ENCODE measurements around the gene HBZ. TPM values are rescaled to one million over a fixed set of nuclear protein-coding genes. Genes with fewer than 3 reads are reported as not detected.

The HBZ gene
- total RNA-seq, 1 experiment from 2014 or later, result 1.1 TPM

DNA sequence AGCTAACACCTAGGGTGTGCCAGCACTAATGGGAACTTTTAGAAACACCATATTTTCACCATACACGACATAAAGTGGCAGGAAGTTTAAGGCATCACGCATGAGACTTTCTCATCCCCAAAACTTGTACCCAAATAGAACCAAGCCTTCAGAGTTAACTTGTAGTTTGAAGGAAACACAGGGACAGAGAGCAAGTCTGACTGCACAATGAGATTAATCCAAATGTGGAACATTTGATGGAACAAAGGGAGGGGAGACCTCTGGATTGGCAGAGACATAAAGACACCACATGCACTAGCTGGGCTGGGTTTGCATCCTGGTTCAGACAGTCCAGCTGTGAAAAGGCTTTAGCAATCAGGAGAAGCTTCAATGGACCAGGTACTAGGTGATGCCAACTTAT, 38.1 kb upstream of the HBZ start:
- Histone ChIP-seq H3K27me3 (ENCODE audit: control insufficient read depth, insufficient read depth, low read length) (no peaks in the 10 kb centered on the region), H3K36me3 (ENCODE audit: control insufficient read depth, insufficient read depth, low read length) (peaks cover 15% of the 10 kb centered on the region), H3K27ac (ENCODE audit: low read length) (no peak overlapping the region), H3K9me3 (ENCODE audit: control insufficient read depth, insufficient read depth, low read depth, low read length) (no peaks in the 10 kb centered on the region), H3K4me1 (ENCODE audit: control insufficient read depth, insufficient read depth, low read length) (no peaks in the 10 kb centered on the region; the same call in 1 of the 2 replicates), H3K4me3 (ENCODE audit: low read depth in 2 of 2, low read length in 2 of 2) (no peak overlapping the region)
- CTCF ChIA-PET, result interaction anchor here (0.8 kb wide), 1 partner anchor 18 kb away, joined by 3 read pairs; no protein-coding TSS in a partner anchor
- in situ Hi-C loops (cut with HindIII; ENCODE audit: low pct_unique_long_range_greater_than_20kb, low sequenced_read_pairs), result no loop called here
- intact Hi-C loops (cut with micrococcal nuclease; ENCODE audit: unreplicated experiment), result no loop called here
- POLR2A ChIA-PET, result no interaction called here
- no TSS peak for BruUV-seq (replicated peaks)
- no peak for TF ChIP-seq POLR2AphosphoS5 (IDR thresholded peaks at IDR 0.05; ENCODE audit: low read depth, low read length)
- no peak for TF ChIP-seq TCF7L2 (IDR thresholded peaks at IDR 0.05; ENCODE audit: low read depth, low read length)
- no peak for TF ChIP-seq SIN3A (IDR thresholded peaks at IDR 0.05; ENCODE audit: borderline replicate concordance, insufficient read depth, low read depth, low read length)
- TF ChIP-seq, protein P1, sequence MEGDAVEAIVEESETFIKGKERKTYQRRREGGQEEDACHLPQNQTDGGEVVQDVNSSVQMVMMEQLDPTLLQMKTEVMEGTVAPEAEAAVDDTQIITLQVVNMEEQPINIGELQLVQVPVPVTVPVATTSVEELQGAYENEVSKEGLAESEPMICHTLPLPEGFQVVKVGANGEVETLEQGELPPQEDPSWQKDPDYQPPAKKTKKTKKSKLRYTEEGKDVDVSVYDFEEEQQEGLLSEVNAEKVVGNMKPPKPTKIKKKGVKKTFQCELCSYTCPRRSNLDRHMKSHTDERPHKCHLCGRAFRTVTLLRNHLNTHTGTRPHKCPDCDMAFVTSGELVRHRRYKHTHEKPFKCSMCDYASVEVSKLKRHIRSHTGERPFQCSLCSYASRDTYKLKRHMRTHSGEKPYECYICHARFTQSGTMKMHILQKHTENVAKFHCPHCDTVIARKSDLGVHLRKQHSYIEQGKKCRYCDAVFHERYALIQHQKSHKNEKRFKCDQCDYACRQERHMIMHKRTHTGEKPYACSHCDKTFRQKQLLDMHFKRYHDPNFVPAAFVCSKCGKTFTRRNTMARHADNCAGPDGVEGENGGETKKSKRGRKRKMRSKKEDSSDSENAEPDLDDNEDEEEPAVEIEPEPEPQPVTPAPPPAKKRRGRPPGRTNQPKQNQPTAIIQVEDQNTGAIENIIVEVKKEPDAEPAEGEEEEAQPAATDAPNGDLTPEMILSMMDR (IDR thresholded peaks at IDR 0.05), result no peak
- TF ChIP-seq, protein P2, sequence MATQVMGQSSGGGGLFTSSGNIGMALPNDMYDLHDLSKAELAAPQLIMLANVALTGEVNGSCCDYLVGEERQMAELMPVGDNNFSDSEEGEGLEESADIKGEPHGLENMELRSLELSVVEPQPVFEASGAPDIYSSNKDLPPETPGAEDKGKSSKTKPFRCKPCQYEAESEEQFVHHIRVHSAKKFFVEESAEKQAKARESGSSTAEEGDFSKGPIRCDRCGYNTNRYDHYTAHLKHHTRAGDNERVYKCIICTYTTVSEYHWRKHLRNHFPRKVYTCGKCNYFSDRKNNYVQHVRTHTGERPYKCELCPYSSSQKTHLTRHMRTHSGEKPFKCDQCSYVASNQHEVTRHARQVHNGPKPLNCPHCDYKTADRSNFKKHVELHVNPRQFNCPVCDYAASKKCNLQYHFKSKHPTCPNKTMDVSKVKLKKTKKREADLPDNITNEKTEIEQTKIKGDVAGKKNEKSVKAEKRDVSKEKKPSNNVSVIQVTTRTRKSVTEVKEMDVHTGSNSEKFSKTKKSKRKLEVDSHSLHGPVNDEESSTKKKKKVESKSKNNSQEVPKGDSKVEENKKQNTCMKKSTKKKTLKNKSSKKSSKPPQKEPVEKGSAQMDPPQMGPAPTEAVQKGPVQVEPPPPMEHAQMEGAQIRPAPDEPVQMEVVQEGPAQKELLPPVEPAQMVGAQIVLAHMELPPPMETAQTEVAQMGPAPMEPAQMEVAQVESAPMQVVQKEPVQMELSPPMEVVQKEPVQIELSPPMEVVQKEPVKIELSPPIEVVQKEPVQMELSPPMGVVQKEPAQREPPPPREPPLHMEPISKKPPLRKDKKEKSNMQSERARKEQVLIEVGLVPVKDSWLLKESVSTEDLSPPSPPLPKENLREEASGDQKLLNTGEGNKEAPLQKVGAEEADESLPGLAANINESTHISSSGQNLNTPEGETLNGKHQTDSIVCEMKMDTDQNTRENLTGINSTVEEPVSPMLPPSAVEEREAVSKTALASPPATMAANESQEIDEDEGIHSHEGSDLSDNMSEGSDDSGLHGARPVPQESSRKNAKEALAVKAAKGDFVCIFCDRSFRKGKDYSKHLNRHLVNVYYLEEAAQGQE (IDR thresholded peaks at IDR 0.05; ENCODE audit: insufficient read depth in 1 of 2, low read depth in 2 of 2, low read length in 1 of 2), result no peak
- DNase-seq (ENCODE audit: low read depth, low spot score) (no peak), ATAC-seq (no peak)

DNA sequence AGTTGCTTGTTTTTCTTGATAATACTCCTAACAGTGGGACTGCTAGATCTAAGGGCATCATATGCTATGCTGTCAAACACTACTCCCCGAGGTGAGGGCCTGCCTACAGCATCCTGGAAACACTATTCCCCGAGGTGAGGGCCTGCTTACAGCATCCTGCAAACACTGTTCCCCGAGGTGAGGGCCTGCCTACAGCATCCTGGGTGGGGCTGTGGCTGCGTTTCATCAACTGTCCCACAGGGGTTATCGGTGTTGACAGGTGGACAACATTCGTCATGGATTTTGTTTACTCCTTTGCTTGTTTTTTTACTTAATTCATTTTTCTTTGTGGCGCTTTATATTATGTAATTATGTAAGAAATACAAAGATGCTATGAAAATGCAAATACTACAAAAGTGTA, 36.4 kb upstream of the HBZ start:
- ChIA-PET CTCF (interaction anchor here (1.8 kb wide), 1 partner anchor 9 kb away, joined by 8 read pairs; no protein-coding TSS in a partner anchor), POLR2A (no interaction called here)
- Histone ChIP-seq H3K4me3 (ENCODE audit: low read depth in 2 of 2, low read length in 2 of 2) (no peak overlapping the region), H3K27ac (ENCODE audit: low read length) (no peak overlapping the region), H3K36me3 (ENCODE audit: control insufficient read depth, insufficient read depth, low read length) (peaks cover 17% of the 10 kb centered on the region), H3K27me3 (ENCODE audit: control insufficient read depth, insufficient read depth, low read length) (no peaks in the 10 kb centered on the region), H3K9me3 (ENCODE audit: control insufficient read depth, insufficient read depth, low read depth, low read length) (no peaks in the 10 kb centered on the region), H3K4me1 (ENCODE audit: control insufficient read depth, insufficient read depth, low read length) (no peaks in the 10 kb centered on the region; the same call in 1 of the 2 replicates)
- no peak for DNase-seq (ENCODE audit: low read depth, low spot score)
- ATAC-seq, result no peak
- TSS peak; percentile 43 for BruUV-seq (replicated peaks)
- TF ChIP-seq, protein P2 (IDR thresholded peaks at IDR 0.05; ENCODE audit: insufficient read depth in 1 of 2, low read depth in 2 of 2, low read length in 1 of 2), result no peak
- in situ Hi-C loops (cut with HindIII; ENCODE audit: low pct_unique_long_range_greater_than_20kb, low sequenced_read_pairs), result no loop called here
- intact Hi-C loops (cut with micrococcal nuclease; ENCODE audit: unreplicated experiment), result no loop called here

All from Panc1 (cell line).